Hindlimb muscle (tissue), 1 donor: Measurements from ENCODE around the gene HS6ST1. TPM values are rescaled to one million over a fixed set of nuclear protein-coding genes. Genes with fewer than 3 reads are reported as not detected.

Experiments
- DNase-seq: peaks from one replicate; pipeline ENCODE4 v3.0.0-alpha.2; 2013
- polyA plus RNA-seq: library from polyadenylated mRNA; unstranded; fragments of 120-200 nt; gene quantifications from one replicate; pipeline ENCODE4 v1.2.1, GENCODE V29; 2013; ENCODE audit not compliant: insufficient read length

The HS6ST1 gene
- polyA plus RNA-seq, 1 donor, result 26.8 TPM

DNA sequence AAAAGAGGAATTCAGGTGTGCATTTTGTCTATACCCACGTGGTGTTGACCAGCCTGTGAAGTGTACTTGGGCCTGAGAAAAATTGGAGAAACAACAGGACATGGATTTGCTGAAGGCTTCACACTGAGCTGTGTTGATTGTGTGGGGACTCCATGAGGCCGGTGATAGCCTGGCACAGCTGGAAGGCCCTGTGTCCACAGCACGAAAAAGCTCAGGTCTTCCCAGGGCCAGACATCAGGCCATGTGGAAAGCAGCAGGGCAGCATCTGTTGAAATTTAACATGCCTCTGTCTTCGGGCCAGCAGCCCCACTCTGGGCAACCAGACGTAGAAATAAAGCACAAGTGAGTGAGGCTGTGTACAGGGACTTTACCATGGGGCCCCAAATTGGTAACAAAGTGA is 84.1 kb downstream of the HS6ST1 start:
- DNase-seq, result no peak

DNA sequence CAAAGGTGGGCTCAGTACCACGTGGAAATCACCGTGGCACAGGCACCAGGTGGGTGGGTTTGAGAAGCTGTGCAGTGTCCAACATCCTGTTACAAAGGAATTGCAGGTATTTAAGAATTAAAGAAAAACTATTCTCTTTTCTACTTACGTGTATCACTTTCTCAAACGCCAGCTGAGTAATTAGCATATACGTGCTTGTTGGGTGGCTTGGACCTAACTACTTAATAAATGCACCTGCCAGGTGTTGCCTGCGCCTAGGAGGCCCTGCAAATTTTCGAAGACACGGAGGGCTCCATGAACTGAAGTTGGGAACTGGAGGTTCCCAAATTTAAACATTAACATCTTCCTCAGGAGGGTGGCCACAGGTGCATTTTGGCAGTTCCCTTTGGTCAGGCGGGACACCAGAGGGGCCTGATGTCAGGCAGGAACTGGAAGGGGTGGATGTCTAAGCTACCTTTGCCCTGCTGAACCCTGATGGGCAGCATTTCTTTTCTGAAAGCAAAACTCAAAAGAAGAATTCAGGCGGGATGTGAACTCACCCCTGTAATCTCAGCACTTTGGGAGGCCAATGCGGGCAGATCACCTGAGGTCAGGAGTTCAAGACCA is 84.8 kb downstream of the HS6ST1 start:
- DNase-seq, result no peak

DNA sequence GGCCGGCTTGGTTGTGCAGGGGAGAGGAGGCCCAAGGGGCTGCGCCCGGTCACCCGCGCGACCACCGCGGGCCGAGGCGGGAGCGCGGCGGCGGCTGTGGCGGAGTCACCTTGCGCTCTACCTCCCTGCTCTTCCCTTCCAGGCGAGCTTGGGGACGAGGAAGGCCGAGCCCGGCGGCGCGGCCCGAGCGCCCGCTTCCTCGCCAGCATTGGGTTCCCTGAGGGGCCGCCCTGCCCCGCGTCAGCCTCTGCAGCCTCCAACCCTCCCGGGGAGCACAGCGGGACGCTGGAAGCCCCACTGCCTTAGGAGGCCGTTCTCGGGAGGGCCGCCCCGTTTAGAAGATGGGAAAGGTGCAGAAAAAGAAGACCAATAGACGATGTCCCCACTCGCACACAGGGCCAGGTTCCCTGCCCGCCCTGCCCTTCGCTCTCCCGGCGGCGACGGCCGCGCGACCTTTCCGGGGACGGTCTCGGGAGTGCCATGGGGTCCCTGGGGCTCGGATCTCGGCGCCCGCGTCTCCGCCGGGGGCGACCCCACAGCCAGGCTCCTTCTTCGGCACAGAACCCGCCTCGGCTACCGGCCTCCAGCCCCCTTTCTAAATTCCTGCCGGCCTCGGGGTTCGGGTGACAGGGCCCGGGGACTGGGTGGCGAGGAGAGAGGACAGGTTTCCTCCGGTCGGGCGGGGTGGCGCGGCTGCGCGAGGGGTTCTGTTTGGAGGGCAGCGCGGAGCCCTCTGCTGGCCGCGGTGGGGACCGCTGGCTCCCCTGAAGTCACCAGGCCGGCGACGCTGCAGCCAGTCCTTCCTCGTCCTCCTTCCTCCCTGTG is 85.5 kb downstream of the HS6ST1 start:
- DNase-seq, result peak; percentile 86

DNA sequence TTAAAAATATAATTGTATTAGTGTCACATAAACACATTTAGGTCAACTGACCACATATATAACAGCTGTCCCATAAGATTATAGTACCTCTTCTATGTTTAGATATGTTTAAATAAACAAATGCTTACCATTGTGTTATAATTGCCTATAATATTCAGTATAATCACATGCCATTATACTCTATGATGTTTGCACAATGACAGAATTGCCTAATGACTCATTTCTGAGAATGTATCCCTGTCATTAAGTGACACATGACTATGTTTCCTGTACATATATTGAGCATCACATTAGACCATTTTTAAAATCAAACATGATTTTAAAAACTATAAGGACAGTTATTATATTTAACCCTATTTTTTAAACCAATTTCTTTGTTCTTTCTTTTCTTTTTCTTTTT is 89.8 kb downstream of the HS6ST1 start:
- no peak for DNase-seq

DNA sequence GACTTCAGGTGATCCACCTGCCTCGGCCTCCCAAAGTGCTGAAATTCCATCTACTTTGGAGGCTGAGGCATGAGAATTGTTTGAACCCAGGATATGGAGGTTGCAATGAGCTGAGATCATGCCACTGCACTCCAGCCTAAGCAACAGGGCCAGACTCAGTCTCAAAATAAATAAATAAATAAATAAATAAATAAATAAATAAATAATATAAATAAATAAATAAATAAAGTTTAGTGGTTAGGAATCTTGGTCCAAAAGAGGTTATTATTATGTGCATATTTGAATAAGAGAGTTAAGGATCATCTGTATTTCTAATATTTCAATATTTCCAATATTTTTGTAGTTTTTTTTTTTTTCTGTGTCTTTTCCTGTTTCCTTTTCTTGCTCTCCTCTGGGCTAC is 90.8 kb downstream of the HS6ST1 start:
- no peak for DNase-seq

DNA sequence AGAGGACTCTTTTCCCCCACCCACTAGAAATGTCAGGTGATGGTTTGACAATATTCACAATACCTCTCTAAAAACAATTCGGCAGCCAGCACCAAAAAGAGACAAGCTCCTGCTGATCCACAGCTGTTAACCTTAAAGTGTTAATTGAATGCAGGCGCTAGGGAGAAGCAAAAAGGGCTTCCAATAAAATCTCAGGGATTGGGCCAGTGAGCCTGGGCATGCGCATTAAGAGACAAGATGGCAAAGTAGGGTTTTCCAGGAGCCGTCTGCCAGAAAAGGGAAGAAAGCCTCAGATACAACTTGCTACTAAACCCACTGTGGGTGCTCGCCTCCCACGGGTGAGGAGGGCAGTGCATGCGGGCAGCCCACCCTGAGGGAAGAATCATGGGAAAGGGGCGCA is 98.8 kb downstream of the HS6ST1 start:
- no peak for DNase-seq

DNA sequence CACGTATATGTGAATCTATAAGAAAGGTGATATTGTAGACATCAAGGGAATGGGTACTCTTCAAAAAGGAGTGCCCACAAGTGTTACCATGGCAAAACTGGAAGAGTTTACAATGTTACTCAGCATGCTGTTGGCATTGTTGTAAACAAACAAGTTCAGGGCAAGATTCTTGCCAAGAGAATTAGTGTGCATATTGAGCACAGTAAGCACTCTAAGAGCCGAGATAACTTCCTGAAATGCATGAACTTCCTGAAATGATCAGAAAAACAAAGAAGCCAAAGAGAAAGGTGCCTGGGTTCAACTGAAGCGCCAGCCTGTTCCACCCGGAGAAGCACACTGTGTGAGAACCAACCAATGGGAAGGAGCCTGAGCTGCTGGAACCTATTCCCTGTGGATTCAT is 101.0 kb downstream of the HS6ST1 start:
- no peak for DNase-seq

DNA sequence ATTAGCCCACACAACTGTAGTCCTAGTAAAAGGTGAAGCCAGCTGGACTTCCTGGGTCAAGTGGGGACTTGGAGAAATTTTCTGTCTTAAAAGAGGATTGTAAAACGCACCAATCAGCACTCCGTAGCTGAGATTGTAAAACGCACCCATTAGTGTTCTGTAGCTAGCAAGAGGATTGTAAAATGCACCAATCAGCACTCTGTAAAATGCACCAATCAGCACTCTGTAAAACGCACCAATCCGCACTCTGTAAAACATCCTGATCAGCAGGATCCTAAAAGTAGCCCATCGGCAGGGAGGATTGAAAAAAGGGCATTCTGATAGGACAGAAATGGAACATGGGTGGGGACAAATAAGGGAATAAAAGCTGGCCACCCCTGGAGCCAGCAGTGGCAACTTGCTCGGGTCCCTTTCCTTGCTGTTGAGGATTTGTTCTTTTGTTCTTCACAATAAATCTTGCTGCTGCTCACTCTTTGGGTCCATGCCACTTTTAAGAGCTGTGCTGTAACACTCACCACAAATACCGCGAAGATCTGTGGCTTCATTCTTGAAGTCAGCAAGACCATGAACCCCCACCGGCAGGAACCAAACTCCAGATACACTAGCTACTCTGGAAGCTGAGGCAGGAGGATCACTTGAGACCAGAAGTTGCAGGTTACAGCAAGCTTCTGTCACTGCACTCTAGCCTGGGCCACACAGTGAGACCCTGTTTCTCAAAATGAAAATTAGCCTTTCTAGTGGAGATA is 102.6 kb downstream of the HS6ST1 start:
- no peak for DNase-seq

Other genes starting within 250 kb of the HS6ST1 start
- 29.7 TPM for gene UGGT1, start 227.7 kb downstream of the HS6ST1 start, polyA plus RNA-seq